Heart left ventricle (tissue), 13 donors: Measurements from ENCODE around the gene SMIM14.
"Not testable (repeated sequence)": the region's sequence is repeated elsewhere in the genome, so short reads cannot be mapped to it uniquely, and the experiment has no call there.

Experiments used
- POLR2A ChIP-seq, 2 donors: fragments of 450-650 bp; IDR thresholded peaks; one replicate each; pipeline ENCODE4 v1.6.1; 2017; ENCODE audit warnings: antibody characterized with exemption in 2 of 2, mild to moderate bottlenecking in 2 of 2, moderate library complexity in 2 of 2
- TF ChIP-seq, protein P1 (sequence below), 12 donors: fragments of 200-600 bp; sonication (generic) in 4 of 12; IDR thresholded peaks; one replicate each; pipeline versions ENCODE4 v1.5.0 to v1.8.0; 2018 to 2022; ENCODE audit warnings: antibody characterized with exemption in 12 of 12, mild to moderate bottlenecking in 5 of 12
- donor health status: ischemic (EF 13 %, LVEDD 7.1; RV severe dilation, severe dysfunction).
- donor health status: DM: no; HTN: yes; CAD: no.
- donor health status: DM: no; HTN: no; CAD: no.
- donor health status: ischemic (EF 25% LVEDD 6.9; RV normal size, moderate dysfunction).
- donor health status: ischemic (EF 25% LVEDD 5.7; RV mildly dilated, moderate dysfunction).
- donor health status: ischemic (EF 35%, LVEDD 5.7; RV mildly dilated, moderate dysfunction).
- donor health status: nonischemic (EF 11% LVEDD 7.7; RV severe dilation, severe dysfunction).
- donor health status: DM: yes; HTN: yes; CAD: no.
- donor health status: PGD.
- donor health status: ischemic (EF 29% LVEDD 5.4; RV normal size, mild dysfunction).
- donor health status: nonischemic (EF 23%, LVEDD 6.1; RV moderate dilation, normal function).

DNA sequence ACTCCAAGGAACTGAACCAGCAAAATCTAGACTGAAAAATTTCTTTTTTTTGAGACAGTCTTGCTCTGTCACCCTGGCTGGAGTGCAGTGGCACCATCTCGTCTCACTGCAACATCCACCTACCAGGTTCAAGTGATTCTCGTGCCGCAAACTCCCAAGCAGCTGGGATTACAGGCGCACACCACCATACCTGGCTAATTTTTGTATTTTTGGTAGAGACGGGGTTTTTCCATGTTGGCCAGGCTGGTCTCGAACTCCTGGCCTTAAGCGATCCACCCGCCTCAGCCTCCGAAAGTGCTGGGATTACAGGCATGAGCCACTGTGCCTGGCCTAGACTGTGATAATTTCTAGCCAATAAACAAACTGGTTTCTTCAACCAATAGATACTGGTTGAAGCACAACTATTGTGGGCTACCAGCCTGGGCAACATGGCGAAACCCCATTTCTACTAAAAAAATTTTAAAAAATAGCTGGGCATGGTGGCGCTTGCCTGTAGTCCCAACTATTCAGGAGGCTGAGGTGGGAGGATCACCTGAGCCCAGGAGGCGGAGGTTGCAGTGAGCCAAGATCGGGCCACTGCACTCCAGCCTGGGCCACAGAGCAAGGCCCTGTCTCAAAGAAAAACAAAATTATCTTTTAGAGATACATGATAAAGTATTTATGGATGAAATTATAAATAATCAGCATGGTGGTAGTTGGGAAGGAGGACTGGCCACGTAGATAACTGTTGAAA, 122.8 kb downstream of the SMIM14 start:
- not testable (repeated sequence) for TF ChIP-seq POLR2A (IDR thresholded peaks at IDR 0.05)
- TF ChIP-seq, protein P1, sequence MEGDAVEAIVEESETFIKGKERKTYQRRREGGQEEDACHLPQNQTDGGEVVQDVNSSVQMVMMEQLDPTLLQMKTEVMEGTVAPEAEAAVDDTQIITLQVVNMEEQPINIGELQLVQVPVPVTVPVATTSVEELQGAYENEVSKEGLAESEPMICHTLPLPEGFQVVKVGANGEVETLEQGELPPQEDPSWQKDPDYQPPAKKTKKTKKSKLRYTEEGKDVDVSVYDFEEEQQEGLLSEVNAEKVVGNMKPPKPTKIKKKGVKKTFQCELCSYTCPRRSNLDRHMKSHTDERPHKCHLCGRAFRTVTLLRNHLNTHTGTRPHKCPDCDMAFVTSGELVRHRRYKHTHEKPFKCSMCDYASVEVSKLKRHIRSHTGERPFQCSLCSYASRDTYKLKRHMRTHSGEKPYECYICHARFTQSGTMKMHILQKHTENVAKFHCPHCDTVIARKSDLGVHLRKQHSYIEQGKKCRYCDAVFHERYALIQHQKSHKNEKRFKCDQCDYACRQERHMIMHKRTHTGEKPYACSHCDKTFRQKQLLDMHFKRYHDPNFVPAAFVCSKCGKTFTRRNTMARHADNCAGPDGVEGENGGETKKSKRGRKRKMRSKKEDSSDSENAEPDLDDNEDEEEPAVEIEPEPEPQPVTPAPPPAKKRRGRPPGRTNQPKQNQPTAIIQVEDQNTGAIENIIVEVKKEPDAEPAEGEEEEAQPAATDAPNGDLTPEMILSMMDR (IDR thresholded peaks at IDR 0.05) = not testable (repeated sequence)
